GM18517 (cell line): ENCODE measurements around the gene SYCP3.

Experiments
- ATAC-seq: cut with Tn5 transposase; IDR thresholded peaks from one replicate; pipeline ENCODE4 v1.9.1; 2021; ENCODE audit warnings: mild to moderate bottlenecking, moderate library complexity; ENCODE audit not compliant: unreplicated experiment

The SYCP3 gene

GRCh38 chr12:101714877-101715444 lies 24.3 kb downstream of the SYCP3 start:
- ATAC-seq, result no peak

GRCh38 chr12:101713930-101714329 lies 25.3 kb downstream of the SYCP3 start:
- ATAC-seq, result no peak

GRCh38 chr12:101713059-101713682 lies 26.1 kb downstream of the SYCP3 start:
- no peak for ATAC-seq

GRCh38 chr12:101710288-101710687 lies 29.0 kb downstream of the SYCP3 start:
- ATAC-seq, result no peak

GRCh38 chr12:101707131-101707782 lies 32.0 kb downstream of the SYCP3 start:
- no peak for ATAC-seq

GRCh38 chr12:101706403-101706802 lies 32.9 kb downstream of the SYCP3 start:
- no peak for ATAC-seq

GRCh38 chr12:101703487-101703886 lies 35.8 kb downstream of the SYCP3 start:
- no peak for ATAC-seq

- ATAC-seq, result no peak
These were observed 38.9 kb downstream of the SYCP3 start for GRCh38 chr12:101700299-101700820.

- no peak for ATAC-seq
These were observed 40.4 kb downstream of the SYCP3 start for GRCh38 chr12:101698800-101699347.

GRCh38 chr12:101697930-101698799 lies 41.1 kb downstream of the SYCP3 start:
- ATAC-seq, result peak; percentile 30

- ATAC-seq, result peak; percentile 47
These were observed 41.9 kb downstream of the SYCP3 start, which contains the start of gene CHPT1 for GRCh38 chr12:101697197-101697929. Gene CHPT1 (plus strand): TSS chr12:101697640. CDS start chr12:101697862, 222 bp downstream.

- no peak for ATAC-seq
These were observed 42.7 kb downstream of the SYCP3 start for GRCh38 chr12:101696251-101697196.

- ATAC-seq, result no peak
These were observed 43.6 kb downstream of the SYCP3 start for GRCh38 chr12:101695706-101696105.

- no peak for ATAC-seq
These were observed 44.3 kb downstream of the SYCP3 start for GRCh38 chr12:101694986-101695385.

- no peak for ATAC-seq
These were observed 44.9 kb downstream of the SYCP3 start for GRCh38 chr12:101694297-101694848.

- no peak for ATAC-seq
These were observed 47.7 kb downstream of the SYCP3 start for GRCh38 chr12:101691503-101692096.

- ATAC-seq, result no peak
These were observed 48.6 kb downstream of the SYCP3 start for GRCh38 chr12:101690544-101691098.

- ATAC-seq, result no peak
These were observed 53.1 kb downstream of the SYCP3 start for GRCh38 chr12:101686176-101686575.
